GM12892 (cell line): ENCODE data around the gene TMCO4.

Experiments
- POLR2A ChIP-seq: IDR thresholded peaks from 2 replicates; pipeline ENCODE4 v1.6.1; 2011; ENCODE audit warnings: low read depth, low read length, control low read depth
- POLR2AphosphoS5 ChIP-seq: IDR thresholded peaks from 2 replicates; pipeline ENCODE4 v1.6.1; 2011; ENCODE audit warnings: low read depth, low read length, control low read depth
- TAF1 ChIP-seq: IDR thresholded peaks from 2 replicates; pipeline ENCODE4 v1.6.1; 2011; ENCODE audit warnings: low read depth, mild to moderate bottlenecking, control low read depth, low read length, borderline replicate concordance

DNA sequence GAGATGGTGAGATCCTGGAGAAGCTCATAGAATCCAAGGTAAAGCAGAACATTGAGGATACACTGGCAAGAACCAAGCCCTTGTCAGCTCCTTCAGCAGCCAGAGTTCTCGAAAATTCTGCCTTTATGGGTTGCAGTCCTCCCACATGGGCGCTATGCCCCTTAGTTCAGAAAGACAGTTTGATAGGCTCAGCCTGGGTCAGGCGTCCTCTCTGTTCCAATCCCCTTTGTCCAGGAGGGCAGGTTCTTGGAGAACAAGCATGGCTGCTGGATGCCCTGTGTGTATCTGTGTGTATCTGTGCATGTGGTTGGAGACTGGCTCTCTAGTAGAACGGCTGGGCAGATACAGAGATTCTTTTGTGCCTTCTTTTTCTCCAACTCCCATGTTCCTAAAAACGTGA, 163.7 kb downstream of the TMCO4 start:
- TF ChIP-seq POLR2AphosphoS5 (no peak), POLR2A (no peak), TAF1 (no peak)
